ENCODE data around the gene PRDX5.

The PRDX5 gene

GRCh38 chr11:64357904-64358535 lies 40.1 kb downstream of the PRDX5 start:
- no peak for TF ChIP-seq CTCF (IDR thresholded peaks at IDR 0.05)
- Histone ChIP-seq H3K27ac (peak overlapping the region; percentile 78 to 91), H3K4me3 (peak overlapping the region; percentile 89)
- peak; percentile 74 for DNase-seq (ENCODE audit: low spot score)

- peak overlapping the region; percentile 89 for H3K4me3 ChIP-seq
- no peak for TF ChIP-seq CTCF (IDR thresholded peaks at IDR 0.05)
- no peak for DNase-seq (ENCODE audit: low spot score)
These were observed 40.6 kb downstream of the PRDX5 start for GRCh38 chr11:64358536-64358906.

GRCh38 chr11:64358907-64359711 lies 41.2 kb downstream of the PRDX5 start, which contains the start of gene RPS6KA4:
TSS of gene RPS6KA4 (plus strand) at chr11:64359162. CDS start at chr11:64359236, 74 bp downstream.
- Histone ChIP-seq H3K4me3 (peak within 1 kb of the TSS; percentile 89), H3K27ac (peak within 1 kb of the TSS; percentile 78 to 91)
- peak; percentile 83 for DNase-seq (ENCODE audit: low spot score)
- no peak for TF ChIP-seq CTCF (IDR thresholded peaks at IDR 0.05)

More at GRCh38 chr11:64358536-64358906, 40.6 kb downstream of the PRDX5 start:
- peak overlapping the region; percentile 78 to 91 for H3K27ac ChIP-seq

DNA sequence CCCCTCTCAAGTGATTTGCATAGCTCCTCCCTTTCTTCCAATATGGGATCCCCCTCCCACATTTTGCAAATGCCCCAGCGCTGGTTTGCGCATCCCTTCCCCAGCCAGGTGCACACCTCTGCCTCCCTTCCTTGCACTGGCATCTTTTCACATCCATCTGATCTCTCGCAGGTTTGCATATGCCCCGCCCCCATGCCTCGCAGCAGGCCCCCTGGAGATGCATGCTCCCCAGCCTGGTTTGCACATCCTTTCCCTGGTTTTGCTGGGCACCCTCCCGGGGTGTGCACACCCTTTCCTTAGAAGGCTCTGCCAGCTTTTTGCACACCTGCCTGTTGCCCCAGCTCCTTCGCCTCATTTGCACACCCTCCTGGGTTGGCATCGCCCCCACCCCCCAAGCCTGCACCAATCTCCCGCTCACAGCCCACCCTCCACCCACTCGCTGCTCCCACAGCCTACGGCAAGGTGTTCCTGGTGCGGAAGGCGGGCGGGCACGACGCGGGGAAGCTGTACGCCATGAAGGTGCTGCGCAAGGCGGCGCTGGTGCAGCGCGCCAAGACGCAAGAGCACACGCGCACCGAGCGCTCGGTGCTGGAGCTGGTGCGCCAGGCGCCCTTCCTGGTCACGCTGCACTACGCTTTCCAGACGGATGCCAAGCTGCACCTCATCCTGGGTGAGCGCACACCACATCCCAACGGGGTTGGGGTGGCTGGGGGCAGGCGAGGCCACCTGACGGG lies 42.0 kb downstream of the PRDX5 start:
- Histone ChIP-seq H3K4me3 (peak overlapping the region; percentile 89), H3K27ac (peak overlapping the region in 1 of 2 donors; percentile 91)
- DNase-seq (ENCODE audit: low spot score): no peak
- TF ChIP-seq CTCF (IDR thresholded peaks at IDR 0.05): no peak

GRCh38 chr11:64360448-64360921 lies 42.6 kb downstream of the PRDX5 start:
- H3K4me3 ChIP-seq: peak overlapping the region; percentile 89
- no peak for TF ChIP-seq CTCF (IDR thresholded peaks at IDR 0.05)
- no peak overlapping the region for H3K27ac ChIP-seq
- DNase-seq (ENCODE audit: low spot score): no peak

- peak; percentile 74 for DNase-seq (ENCODE audit: low spot score)
- no peak overlapping the region for H3K4me3 ChIP-seq
- H3K27ac ChIP-seq: no peak overlapping the region
- no peak for TF ChIP-seq CTCF (IDR thresholded peaks at IDR 0.05)
These were observed 43.7 kb downstream of the PRDX5 start for GRCh38 chr11:64361659-64362058.

Measured in coronary artery (tissue), 2 donors.